Liver (tissue), 9 donors: ENCODE data around the gene SHB. TPM values are rescaled to one million over a fixed set of nuclear protein-coding genes. Genes with fewer than 3 reads are reported as not detected.

Source experiments
- DNase-seq: peaks from one replicate; pipeline ENCODE4 v3.0.0-alpha.2; 2017; ENCODE audit warnings: low spot score
- H3K27ac ChIP-seq, 2 donors: one replicate each; pipeline ENCODE4 v1.7.0; 2013; ENCODE audit warnings: inconsistent platforms in 2 of 2, low read length in 2 of 2, control low read depth in 1 of 2, low read depth in 1 of 2, mild to moderate bottlenecking in 1 of 2
- H3K27me3 ChIP-seq, 4 donors: one replicate each; pipeline versions ENCODE4 v1.6.1 to v1.7.0; 2013; ENCODE audit warnings: low read length in 3 of 4, inconsistent platforms in 1 of 4, mild to moderate bottlenecking in 1 of 4, moderate library complexity in 1 of 4; ENCODE audit not compliant: control insufficient read depth in 4 of 4, insufficient read depth in 4 of 4
- H3K36me3 ChIP-seq, 4 donors: one replicate each; pipeline versions ENCODE4 v1.6.1 to v1.7.0; 2013; ENCODE audit warnings: low read length in 3 of 4, mild to moderate bottlenecking in 3 of 4, low read depth in 1 of 4, moderate library complexity in 1 of 4; ENCODE audit not compliant: control insufficient read depth in 4 of 4, insufficient read depth in 3 of 4
- H3K4me1 ChIP-seq, 4 donors: one replicate each; pipeline versions ENCODE4 v1.6.1 to v1.7.0; 2013; ENCODE audit warnings: low read length in 3 of 4, mild to moderate bottlenecking in 3 of 4, moderate library complexity in 1 of 4; ENCODE audit not compliant: control insufficient read depth in 4 of 4, insufficient read depth in 4 of 4
- H3K4me3 ChIP-seq, 3 donors: one replicate each; pipeline versions ENCODE4 v1.6.1 to v1.7.0; 2013; ENCODE audit warnings: low read length in 3 of 3, control low read depth in 1 of 3, low read depth in 1 of 3, mild to moderate bottlenecking in 1 of 3
- H3K9ac ChIP-seq, 2 donors: one replicate each; pipeline ENCODE4 v1.7.0; 2013; ENCODE audit warnings: low read length in 2 of 2, mild to moderate bottlenecking in 2 of 2, moderate library complexity in 2 of 2, control low read depth in 1 of 2, low read depth in 1 of 2
- H3K9me3 ChIP-seq, 4 donors: one replicate each; pipeline versions ENCODE4 v1.6.1 to v1.7.0; 2013; ENCODE audit warnings: low read length in 3 of 4; ENCODE audit not compliant: control insufficient read depth in 4 of 4
- ATF3 ChIP-seq: IDR thresholded peaks from 2 replicates; pipeline ENCODE4 v1.6.1; 2016; ENCODE audit warnings: antibody characterized with exemption
- FOXA2 ChIP-seq: IDR thresholded peaks from 2 replicates; pipeline ENCODE4 v1.6.1; 2016; ENCODE audit warnings: antibody characterized with exemption
- HNF4A ChIP-seq, 2 donors: conservative IDR thresholded peaks; 2 replicates each; pipeline ENCODE4 v1.6.1; 2016; ENCODE audit warnings: antibody characterized with exemption in 2 of 2, mild to moderate bottlenecking in 2 of 2
- HNF4G ChIP-seq: IDR thresholded peaks from 2 replicates; pipeline ENCODE4 v1.6.1; 2016; ENCODE audit warnings: antibody characterized with exemption
- JUND ChIP-seq, 2 donors: IDR thresholded peaks; 2 replicates each; pipeline ENCODE4 v1.6.1; 2016; ENCODE audit warnings: antibody characterized with exemption in 2 of 2
- MAX ChIP-seq: IDR thresholded peaks from 2 replicates; pipeline ENCODE4 v1.6.1; 2016; ENCODE audit warnings: antibody characterized with exemption
- RAD21 ChIP-seq, 2 donors: IDR thresholded peaks; 2 replicates each; pipeline ENCODE4 v1.6.1; 2016; ENCODE audit warnings: antibody characterized with exemption in 2 of 2, mild to moderate bottlenecking in 2 of 2
- REST ChIP-seq: IDR thresholded peaks from 2 replicates; pipeline ENCODE4 v1.6.1; 2016; ENCODE audit warnings: antibody characterized with exemption, mild to moderate bottlenecking
- RXRA ChIP-seq, 2 donors: IDR thresholded peaks; 2 replicates each; pipeline ENCODE4 v1.6.1; 2017 to 2018; ENCODE audit warnings: antibody characterized with exemption in 2 of 2, mild to moderate bottlenecking in 1 of 2
- SP1 ChIP-seq: IDR thresholded peaks from 2 replicates; pipeline ENCODE4 v1.6.1; 2018; ENCODE audit warnings: antibody characterized with exemption, mild to moderate bottlenecking
- YY1 ChIP-seq: IDR thresholded peaks from 2 replicates; pipeline ENCODE4 v1.6.1; 2016; ENCODE audit warnings: antibody characterized with exemption, mild to moderate bottlenecking
- WGBS: extraction: QIAGEN DNeasy Blood & Tissue Kit; methylation state at CpG from one replicate; pipeline ENCODE4 v1.1.7; 2013; 5-methylcytosine and 5-hydroxymethylcytosine counted together
- polyA plus RNA-seq, 2 donors: library from polyadenylated mRNA; stranded (reverse) in 1 of 2; unstranded in 1 of 2; fragments of 200-250 nt in 1 of 2; fragments of >200 nt in 1 of 2; fragmentation: Nextera tagmentation in 1 of 2; extraction: Ambion mirVana in 1 of 2; gene quantifications; one replicate each; pipeline versions ENCODE4 v1.2.1 to v1.2.3, GENCODE V29; 2013 to 2015
- total RNA-seq, 2 donors: library from RNA; depleted of rRNA; stranded (reverse); fragments of >200 nt; gene quantifications; one replicate each; pipeline ENCODE4 v1.2.3, GENCODE V29; 2014
- TF ChIP-seq, protein P1 (sequence below): IDR thresholded peaks from 2 replicates; pipeline ENCODE4 v1.6.1; 2016; ENCODE audit warnings: antibody characterized with exemption
- donor health status: healthy.
- donor health status: healthy.
- donor health status: healthy.
- donor health status: healthy.
- donor health status: healthy.

Gene SHB
- total and polyA plus RNA-seq, 4 donors = 3.4 to 17.3 (median 7.0) TPM

DNA sequence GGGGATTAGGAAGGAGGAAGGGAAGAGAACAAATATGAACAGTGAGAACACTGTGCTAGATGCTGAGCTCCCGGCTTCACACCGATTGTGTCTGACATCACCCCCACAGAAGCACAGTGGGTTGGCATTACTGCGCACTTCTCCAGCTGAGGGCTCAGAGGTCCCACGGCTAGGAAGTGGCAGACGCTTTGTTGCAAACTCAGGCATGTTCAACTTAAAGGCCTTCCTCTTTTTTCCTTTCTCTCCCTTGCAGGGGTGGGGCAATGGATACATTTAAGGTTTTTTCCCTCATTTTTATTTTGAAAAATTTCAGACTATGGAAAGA, 15.5 kb upstream of the SHB start:
- TF ChIP-seq JUND (IDR thresholded peaks at IDR 0.05) (no peak), MAX (no peak)
- Histone ChIP-seq H3K4me3 (no peak overlapping the region), H3K4me1 (peaks cover 0 to 4% (median 1%) of the 10 kb centered on the region in 4 donors), H3K27ac (no peak overlapping the region), H3K27me3 (no peaks in the 10 kb centered on the region), H3K9me3 (no peaks in the 10 kb centered on the region), H3K9ac (no peak overlapping the region), H3K36me3 (no peaks in the 10 kb centered on the region)
- WGBS = 82% methylated on average over 5 of the region's 5 CpGs
- DNase-seq = no peak

- no peak overlapping the region for H3K4me3 ChIP-seq
- H3K4me1 ChIP-seq = peaks cover 0 to 4% (median 1%) of the 10 kb centered on the region in 4 donors
- H3K27me3 ChIP-seq = no peaks in the 10 kb centered on the region
- no peak for TF ChIP-seq HNF4G
- TF ChIP-seq FOXA2 = no peak
- TF ChIP-seq ATF3 = no peak
- no peak for TF ChIP-seq SP1
- TF ChIP-seq HNF4A (conservative IDR thresholded peaks at IDR 0.05) = no peak
- TF ChIP-seq YY1 = no peak
- H3K36me3 ChIP-seq = no peaks in the 10 kb centered on the region
- H3K27ac ChIP-seq = no peak overlapping the region
- no peak overlapping the region for H3K9ac ChIP-seq
- H3K9me3 ChIP-seq = no peaks in the 10 kb centered on the region
- no peak for DNase-seq
- 93% methylated on average over 10 of the region's 10 CpGs for WGBS
These were observed 15.0 kb upstream of the SHB start for GRCh38 chr9:38083858-38084555.

- no peaks in the 10 kb centered on the region for H3K4me1 ChIP-seq
- no peak for DNase-seq
- TF ChIP-seq RAD21 (IDR thresholded peaks at IDR 0.05) (no peak), REST (no peak), RXRA (IDR thresholded peaks at IDR 0.05) (no peak), MAX (no peak)
- TF ChIP-seq, protein P1, sequence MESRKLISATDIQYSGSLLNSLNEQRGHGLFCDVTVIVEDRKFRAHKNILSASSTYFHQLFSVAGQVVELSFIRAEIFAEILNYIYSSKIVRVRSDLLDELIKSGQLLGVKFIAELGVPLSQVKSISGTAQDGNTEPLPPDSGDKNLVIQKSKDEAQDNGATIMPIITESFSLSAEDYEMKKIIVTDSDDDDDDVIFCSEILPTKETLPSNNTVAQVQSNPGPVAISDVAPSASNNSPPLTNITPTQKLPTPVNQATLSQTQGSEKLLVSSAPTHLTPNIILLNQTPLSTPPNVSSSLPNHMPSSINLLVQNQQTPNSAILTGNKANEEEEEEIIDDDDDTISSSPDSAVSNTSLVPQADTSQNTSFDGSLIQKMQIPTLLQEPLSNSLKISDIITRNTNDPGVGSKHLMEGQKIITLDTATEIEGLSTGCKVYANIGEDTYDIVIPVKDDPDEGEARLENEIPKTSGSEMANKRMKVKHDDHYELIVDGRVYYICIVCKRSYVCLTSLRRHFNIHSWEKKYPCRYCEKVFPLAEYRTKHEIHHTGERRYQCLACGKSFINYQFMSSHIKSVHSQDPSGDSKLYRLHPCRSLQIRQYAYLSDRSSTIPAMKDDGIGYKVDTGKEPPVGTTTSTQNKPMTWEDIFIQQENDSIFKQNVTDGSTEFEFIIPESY = no peak
- WGBS = 68% methylated on average over 5 of the region's 5 CpGs
- no peak overlapping the region for H3K9ac ChIP-seq
- H3K4me3 ChIP-seq = no peak overlapping the region
- no peak overlapping the region for H3K27ac ChIP-seq
- H3K9me3 ChIP-seq = no peaks in the 10 kb centered on the region
- H3K36me3 ChIP-seq = no peaks in the 10 kb centered on the region
- H3K27me3 ChIP-seq = no peaks in the 10 kb centered on the region
These were observed 13.6 kb upstream of the SHB start for GRCh38 chr9:38082446-38083287.
